Cerebellar nuclear complex (tissue), 1 donor: ENCODE data around the gene CYP2A6.
A peak's percentile ranks its signal among the peaks of the same experiment; 100 is the strongest.
"Not testable (repeated sequence)": the region's sequence is repeated elsewhere in the genome, so short reads cannot be mapped to it uniquely, and the experiment has no call there.

ENCODE experiments used
- DNase-seq, 2 experiments: peaks; one replicate each; lab custom pipeline; 2025; lab: John Stamatoyannopoulos, UW

Gene CYP2A6

GRCh38 chr19:40819479-40820234, 30.6 kb downstream of the CYP2A6 start:
- not testable (repeated sequence) for DNase-seq

- peak in 1 of 2 experiments; percentile 9 for DNase-seq
Observed at GRCh38 chr19:40818480-40819399, 31.5 kb downstream of the CYP2A6 start.

- DNase-seq: no peak
Observed at GRCh38 chr19:40815223-40815622, 35.0 kb downstream of the CYP2A6 start.

- no peak for DNase-seq
Observed at GRCh38 chr19:40813182-40813581, 37.1 kb downstream of the CYP2A6 start.

GRCh38 chr19:40812571-40812970, 37.7 kb downstream of the CYP2A6 start:
- not testable (repeated sequence) for DNase-seq

GRCh38 chr19:40811478-40812341, 38.5 kb downstream of the CYP2A6 start:
- DNase-seq: no peak

GRCh38 chr19:40810649-40811408, 39.4 kb downstream of the CYP2A6 start:
- DNase-seq: peak in 1 of 2 experiments; percentile 25

GRCh38 chr19:40810160-40810559, 40.1 kb downstream of the CYP2A6 start:
- no peak for DNase-seq

GRCh38 chr19:40809358-40810086, 40.7 kb downstream of the CYP2A6 start:
- DNase-seq: no peak

- no peak for DNase-seq
Observed at GRCh38 chr19:40808497-40808896, 41.8 kb downstream of the CYP2A6 start.

- DNase-seq: no peak
Observed at GRCh38 chr19:40808021-40808325, 42.3 kb downstream of the CYP2A6 start.

GRCh38 chr19:40807147-40808020, 42.9 kb downstream of the CYP2A6 start:
- no peak for DNase-seq

- peak; percentile 87 to 90 for DNase-seq
Observed at GRCh38 chr19:40806423-40807146, 43.7 kb downstream of the CYP2A6 start.

GRCh38 chr19:40805258-40805868, 44.9 kb downstream of the CYP2A6 start:
- DNase-seq: no peak

GRCh38 chr19:40804783-40805242, 45.4 kb downstream of the CYP2A6 start:
- no peak for DNase-seq

GRCh38 chr19:40803857-40804782, 46.1 kb downstream of the CYP2A6 start:
- DNase-seq: no peak

GRCh38 chr19:40803170-40803856, 46.9 kb downstream of the CYP2A6 start:
- DNase-seq: no peak
